ENCODE data around the gene PRMT7. TPM values are rescaled to one million over a fixed set of nuclear protein-coding genes. Genes with fewer than 3 reads are reported as not detected.

Gene PRMT7
- total RNA-seq, 1 experiment from 2014 or later, result 49.4 TPM

DNA sequence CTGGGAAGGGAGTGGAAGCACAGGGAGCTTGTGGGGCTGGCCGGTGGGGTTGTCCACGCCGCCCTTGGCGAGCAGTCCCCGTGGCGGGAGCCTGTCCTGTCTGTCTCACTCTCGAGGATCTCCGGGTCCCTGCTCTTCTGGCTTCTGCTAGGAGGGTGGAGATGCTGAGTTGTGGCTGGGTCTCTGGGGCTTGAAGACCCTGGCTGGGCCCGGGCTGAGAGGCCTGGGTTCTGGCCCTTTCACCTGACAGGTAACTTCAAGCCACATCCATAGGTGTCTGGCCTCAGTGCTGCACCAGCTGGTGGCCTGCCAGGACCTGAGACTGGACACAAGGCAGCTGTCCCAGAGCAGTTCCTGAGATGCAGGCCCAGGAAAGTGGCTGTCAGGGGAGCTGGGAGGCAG lies 46.7 kb downstream of the PRMT7 start:
- DNase-seq, result no peak
- intact Hi-C loops (cut with micrococcal nuclease; ENCODE audit: unreplicated experiment), result no loop called here
- Mint-ChIP-seq H3K27ac (ENCODE audit: unreplicated experiment) (no peak overlapping the region), H3K4me1 (ENCODE audit: low read depth, unreplicated experiment) (no peaks in the 10 kb centered on the region), H3K9me3 (ENCODE audit: low read depth, unreplicated experiment) (no peaks in the 10 kb centered on the region), H3K4me3 (ENCODE audit: low read depth, unreplicated experiment) (no peak overlapping the region), H3K27me3 (ENCODE audit: unreplicated experiment) (no peaks in the 10 kb centered on the region), H3K36me3 (ENCODE audit: insufficient read depth, unreplicated experiment) (peaks cover 29% of the 10 kb centered on the region)
- CTCF ChIA-PET, result no interaction called here
- TF ChIP-seq, protein P1, sequence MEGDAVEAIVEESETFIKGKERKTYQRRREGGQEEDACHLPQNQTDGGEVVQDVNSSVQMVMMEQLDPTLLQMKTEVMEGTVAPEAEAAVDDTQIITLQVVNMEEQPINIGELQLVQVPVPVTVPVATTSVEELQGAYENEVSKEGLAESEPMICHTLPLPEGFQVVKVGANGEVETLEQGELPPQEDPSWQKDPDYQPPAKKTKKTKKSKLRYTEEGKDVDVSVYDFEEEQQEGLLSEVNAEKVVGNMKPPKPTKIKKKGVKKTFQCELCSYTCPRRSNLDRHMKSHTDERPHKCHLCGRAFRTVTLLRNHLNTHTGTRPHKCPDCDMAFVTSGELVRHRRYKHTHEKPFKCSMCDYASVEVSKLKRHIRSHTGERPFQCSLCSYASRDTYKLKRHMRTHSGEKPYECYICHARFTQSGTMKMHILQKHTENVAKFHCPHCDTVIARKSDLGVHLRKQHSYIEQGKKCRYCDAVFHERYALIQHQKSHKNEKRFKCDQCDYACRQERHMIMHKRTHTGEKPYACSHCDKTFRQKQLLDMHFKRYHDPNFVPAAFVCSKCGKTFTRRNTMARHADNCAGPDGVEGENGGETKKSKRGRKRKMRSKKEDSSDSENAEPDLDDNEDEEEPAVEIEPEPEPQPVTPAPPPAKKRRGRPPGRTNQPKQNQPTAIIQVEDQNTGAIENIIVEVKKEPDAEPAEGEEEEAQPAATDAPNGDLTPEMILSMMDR (IDR thresholded peaks at IDR 0.05; ENCODE audit: unreplicated experiment), result no peak
- BruUV-seq (replicated peaks), result no TSS peak

DNA sequence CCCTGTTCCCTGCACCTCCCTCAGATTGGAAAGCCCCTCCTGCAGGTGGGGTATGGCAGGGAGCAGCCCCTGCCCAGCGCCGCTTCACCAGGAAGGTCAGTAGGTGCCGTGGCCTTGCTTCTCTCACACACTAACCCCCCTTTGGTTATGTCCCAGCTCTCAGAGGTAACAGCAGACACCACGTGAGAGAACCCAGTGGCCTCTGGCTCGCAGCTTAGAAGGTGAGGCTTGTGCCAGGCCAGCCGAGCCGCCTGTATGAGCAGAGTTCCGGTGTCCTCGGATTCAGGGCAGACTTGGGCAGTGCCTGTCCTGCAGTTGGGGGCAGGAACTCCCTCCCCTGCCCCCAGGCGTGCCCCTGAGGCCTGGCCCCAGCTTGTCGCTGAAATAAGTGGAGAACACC lies 47.1 kb downstream of the PRMT7 start:
- TF ChIP-seq, protein P1 (IDR thresholded peaks at IDR 0.05; ENCODE audit: unreplicated experiment), result no peak
- CTCF ChIA-PET, result no interaction called here
- BruUV-seq (replicated peaks), result no TSS peak
- H3K4me1 Mint-ChIP-seq (ENCODE audit: low read depth, unreplicated experiment), result no peaks in the 10 kb centered on the region
- H3K9me3 Mint-ChIP-seq (ENCODE audit: low read depth, unreplicated experiment), result no peaks in the 10 kb centered on the region
- H3K4me3 Mint-ChIP-seq (ENCODE audit: low read depth, unreplicated experiment), result no peak overlapping the region
- peaks cover 29% of the 10 kb centered on the region for H3K36me3 Mint-ChIP-seq (ENCODE audit: insufficient read depth, unreplicated experiment)
- DNase-seq, result no peak
- intact Hi-C loops (cut with micrococcal nuclease; ENCODE audit: unreplicated experiment), result no loop called here
- no peak overlapping the region for H3K27ac Mint-ChIP-seq (ENCODE audit: unreplicated experiment)
- H3K27me3 Mint-ChIP-seq (ENCODE audit: unreplicated experiment), result no peaks in the 10 kb centered on the region

DNA sequence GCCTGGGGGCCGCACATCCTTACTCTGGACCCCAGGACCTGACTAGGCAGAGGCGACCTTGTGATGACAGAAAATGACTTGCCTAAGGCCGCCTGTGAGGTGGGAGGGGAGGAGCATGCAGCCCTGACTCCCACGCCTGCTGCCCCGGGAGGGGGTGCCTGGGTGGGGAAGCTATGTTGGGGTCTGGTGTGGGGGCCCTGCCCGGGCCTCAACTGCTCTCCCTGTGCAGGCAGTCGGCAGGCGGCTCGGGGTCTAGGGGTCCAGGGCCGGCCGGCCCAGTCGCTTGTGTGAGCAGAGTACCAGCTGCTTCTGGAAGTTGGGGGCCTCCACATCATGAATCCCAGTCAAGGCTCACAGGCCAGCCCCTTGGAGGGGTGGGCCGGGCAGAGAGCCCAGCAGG lies 48.1 kb downstream of the PRMT7 start:
- Mint-ChIP-seq H3K36me3 (ENCODE audit: insufficient read depth, unreplicated experiment) (peaks cover 30% of the 10 kb centered on the region), H3K4me3 (ENCODE audit: low read depth, unreplicated experiment) (no peak overlapping the region), H3K9me3 (ENCODE audit: low read depth, unreplicated experiment) (no peaks in the 10 kb centered on the region), H3K4me1 (ENCODE audit: low read depth, unreplicated experiment) (no peaks in the 10 kb centered on the region), H3K27ac (ENCODE audit: unreplicated experiment) (no peak overlapping the region), H3K27me3 (ENCODE audit: unreplicated experiment) (no peaks in the 10 kb centered on the region)
- CTCF ChIA-PET, result no interaction called here
- no peak for DNase-seq
- intact Hi-C loops (cut with micrococcal nuclease; ENCODE audit: unreplicated experiment), result no loop called here
- TF ChIP-seq, protein P1 (IDR thresholded peaks at IDR 0.05; ENCODE audit: unreplicated experiment), result no peak
- BruUV-seq (replicated peaks), result no TSS peak

DNA sequence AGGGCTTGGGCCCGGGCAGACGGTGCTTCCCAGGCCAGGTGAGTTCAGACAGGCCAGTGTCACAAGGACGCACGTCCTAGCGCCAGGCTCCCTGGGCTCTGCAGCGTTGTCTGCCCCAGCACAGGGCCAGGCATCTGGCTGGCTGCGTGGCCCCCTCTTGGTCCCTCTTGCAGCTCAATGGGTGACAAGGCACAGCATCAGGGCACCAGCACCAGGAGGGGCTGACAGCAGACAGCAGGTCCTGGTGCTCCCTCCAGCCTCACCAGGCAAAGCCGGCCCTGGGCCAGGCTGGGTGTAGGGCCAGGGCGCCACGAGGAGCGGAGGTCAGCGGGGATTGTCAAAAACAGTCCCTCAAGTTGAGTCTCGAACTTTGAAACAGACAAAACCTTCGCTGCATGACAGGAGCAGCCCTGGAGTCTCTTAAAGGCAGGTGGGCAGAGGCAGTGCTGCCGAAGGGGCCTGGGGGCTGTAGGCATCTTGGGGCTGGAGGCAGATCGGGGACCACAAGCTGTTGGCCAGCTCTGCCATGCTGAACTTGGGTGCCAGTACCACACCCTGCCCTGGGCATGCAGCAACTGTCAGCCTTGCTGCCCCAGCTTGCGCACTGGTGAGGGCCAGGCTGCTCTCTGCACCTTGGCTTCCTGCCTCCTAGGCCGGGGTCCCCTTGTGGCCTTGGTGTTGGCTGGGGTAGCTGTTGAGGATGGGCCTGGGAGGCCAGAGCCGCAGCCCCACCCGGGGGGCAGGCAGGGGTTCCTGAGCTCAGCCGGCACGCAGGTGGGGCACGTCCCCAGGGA lies 48.8 kb downstream of the PRMT7 start:
- no peak overlapping the region for H3K27ac Mint-ChIP-seq (ENCODE audit: unreplicated experiment)
- DNase-seq, result no peak
- H3K9me3 Mint-ChIP-seq (ENCODE audit: low read depth, unreplicated experiment), result no peaks in the 10 kb centered on the region
- TF ChIP-seq, protein P1 (IDR thresholded peaks at IDR 0.05; ENCODE audit: unreplicated experiment), result no peak
- no peak overlapping the region for H3K4me3 Mint-ChIP-seq (ENCODE audit: low read depth, unreplicated experiment)
- no peaks in the 10 kb centered on the region for H3K4me1 Mint-ChIP-seq (ENCODE audit: low read depth, unreplicated experiment)
- H3K27me3 Mint-ChIP-seq (ENCODE audit: unreplicated experiment), result no peaks in the 10 kb centered on the region
- CTCF ChIA-PET, result interaction anchor here (0.6 kb wide), 1 partner anchor 588 kb away, joined by 9 read pairs; no protein-coding TSS in a partner anchor
- intact Hi-C loops (cut with micrococcal nuclease; ENCODE audit: unreplicated experiment), result no loop called here
- BruUV-seq (replicated peaks), result no TSS peak
- H3K36me3 Mint-ChIP-seq (ENCODE audit: insufficient read depth, unreplicated experiment), result peaks cover 31% of the 10 kb centered on the region

Data from Calu3 (cell line).